Measurements from ENCODE around the gene SSR1.
"Not testable (repeated sequence)": the region's sequence is repeated elsewhere in the genome, so short reads cannot be mapped to it uniquely, and the experiment has no call there.

SSR1 gene

GRCh38 chr6:7317538-7317937 lies 4.5 kb upstream of the SSR1 start:
- DNase-seq (ENCODE audit: low read depth, low spot score) = no peak

- DNase-seq (ENCODE audit: low read depth, low spot score) = no peak
Observed at GRCh38 chr6:7316658-7317533, 3.9 kb upstream of the SSR1 start.

DNA sequence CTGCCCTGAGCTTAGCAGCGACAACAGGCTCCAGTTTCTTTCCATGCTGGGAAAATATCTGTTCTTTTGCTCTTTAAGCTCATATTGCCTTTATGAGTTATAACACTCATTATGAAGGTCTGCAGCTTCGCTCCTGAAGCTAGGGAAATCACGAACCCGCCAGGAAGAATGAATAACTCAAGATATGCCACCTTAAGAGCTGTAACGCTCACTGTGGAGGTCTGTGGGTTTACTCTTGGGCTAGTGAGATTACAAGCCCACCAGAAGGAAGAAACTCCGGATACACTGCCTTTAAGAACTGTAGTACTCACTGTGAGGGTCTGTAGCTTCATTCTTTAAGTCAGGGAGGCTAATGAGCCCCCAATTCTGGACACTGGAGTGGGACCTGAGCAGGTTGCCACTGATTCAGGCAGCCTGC lies 3.0 kb upstream of the SSR1 start:
- DNase-seq (ENCODE audit: low read depth, low spot score) = no peak

GRCh38 chr6:7315087-7315947 lies 2.3 kb upstream of the SSR1 start:
- not testable (repeated sequence) for DNase-seq (ENCODE audit: low read depth, low spot score)

GRCh38 chr6:7314414-7314813 lies 1.4 kb upstream of the SSR1 start:
- DNase-seq (ENCODE audit: low read depth, low spot score) = no peak

GRCh38 chr6:7313505-7314165 lies 636 bp upstream of the SSR1 start:
- DNase-seq (ENCODE audit: low read depth, low spot score) = no peak

- no peak for DNase-seq (ENCODE audit: low read depth, low spot score)
Observed at GRCh38 chr6:7311917-7312615, 933 bp downstream of the SSR1 start.

DNA sequence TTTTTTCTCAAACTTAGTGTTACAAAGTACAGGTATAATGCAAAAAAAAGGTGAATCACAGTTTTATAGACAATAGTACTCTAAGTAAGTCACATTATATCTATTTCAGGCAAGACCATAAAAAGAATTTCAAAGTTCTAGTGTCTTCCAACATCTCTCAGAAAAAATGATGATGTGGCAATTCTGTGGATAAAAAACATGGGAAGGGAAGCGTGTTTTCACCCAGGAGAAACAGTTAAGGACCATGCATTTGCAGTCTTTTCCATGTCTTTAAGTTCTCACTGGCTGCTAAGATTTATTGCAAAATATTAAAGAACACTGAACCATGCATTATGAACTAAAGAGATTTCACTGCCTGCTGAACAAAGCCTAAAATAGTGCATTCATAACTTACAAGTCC lies 1.8 kb downstream of the SSR1 start:
- DNase-seq (ENCODE audit: low read depth, low spot score) = no peak

GRCh38 chr6:7309050-7309449 lies 3.9 kb downstream of the SSR1 start:
- DNase-seq (ENCODE audit: low read depth, low spot score) = no peak

DNA sequence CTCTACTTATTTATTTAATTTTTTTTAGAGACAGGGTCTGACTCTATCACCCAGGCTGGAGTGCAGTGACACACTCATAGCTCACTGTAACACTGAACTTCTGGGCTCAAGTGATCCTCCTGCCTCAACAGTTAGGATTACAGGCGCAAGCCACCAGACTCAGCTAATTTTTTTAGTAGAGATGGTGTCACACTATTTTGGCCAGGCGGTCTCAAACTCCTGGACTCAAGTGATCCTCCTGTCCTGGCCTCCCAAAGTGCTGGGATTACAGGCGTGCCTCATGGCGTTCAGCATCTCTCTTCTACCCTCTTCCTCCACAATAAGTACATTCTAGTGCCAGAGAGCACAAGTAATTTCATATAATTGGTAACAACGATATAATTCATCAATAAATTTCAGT lies 5.5 kb downstream of the SSR1 start:
- DNase-seq (ENCODE audit: low read depth, low spot score) = no peak

DNA sequence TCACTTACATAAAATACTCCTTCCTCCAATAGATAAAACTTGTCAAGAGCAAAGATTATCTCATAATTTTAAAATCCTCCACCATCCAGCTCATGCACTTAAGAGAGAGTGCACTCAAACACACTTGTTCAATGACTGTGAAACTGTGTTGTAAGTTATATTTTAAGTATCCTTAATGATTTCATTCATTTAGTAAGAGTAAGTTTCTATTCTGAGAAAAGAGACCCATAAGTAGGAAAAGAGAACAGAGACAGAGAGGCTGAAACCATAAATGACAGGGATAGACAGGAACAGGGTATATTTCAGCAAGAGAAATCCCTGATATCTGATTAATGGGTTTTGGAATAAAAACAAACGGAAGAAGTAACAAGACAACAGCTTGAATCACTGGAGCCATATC lies 8.2 kb downstream of the SSR1 start:
- DNase-seq (ENCODE audit: low read depth, low spot score) = no peak

GRCh38 chr6:7301702-7302101 lies 11.3 kb downstream of the SSR1 start:
- no peak for DNase-seq (ENCODE audit: low read depth, low spot score)

GRCh38 chr6:7300926-7301325 lies 12.1 kb downstream of the SSR1 start:
- DNase-seq (ENCODE audit: low read depth, low spot score) = no peak

DNA sequence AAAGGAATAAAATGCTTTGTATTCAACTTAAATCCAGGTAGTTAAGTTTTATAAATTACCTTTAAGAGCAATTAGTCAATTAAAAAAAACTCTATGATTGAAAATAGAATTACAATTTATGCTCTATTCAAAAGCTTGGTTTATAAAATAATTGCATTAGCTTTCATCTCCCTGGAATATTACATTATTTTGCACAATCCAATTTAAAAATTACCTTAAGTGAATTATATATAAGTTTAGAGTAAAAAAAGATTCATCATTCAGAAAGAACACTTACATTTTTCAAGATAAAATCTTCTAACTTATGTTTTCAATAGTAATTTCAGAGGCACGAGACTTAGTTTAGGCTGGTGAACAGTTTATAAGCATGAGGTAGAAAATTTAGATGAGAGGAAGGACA lies 14.9 kb downstream of the SSR1 start:
- DNase-seq (ENCODE audit: low read depth, low spot score) = no peak

GRCh38 chr6:7296602-7297001 lies 16.4 kb downstream of the SSR1 start:
- DNase-seq (ENCODE audit: low read depth, low spot score) = no peak

DNA sequence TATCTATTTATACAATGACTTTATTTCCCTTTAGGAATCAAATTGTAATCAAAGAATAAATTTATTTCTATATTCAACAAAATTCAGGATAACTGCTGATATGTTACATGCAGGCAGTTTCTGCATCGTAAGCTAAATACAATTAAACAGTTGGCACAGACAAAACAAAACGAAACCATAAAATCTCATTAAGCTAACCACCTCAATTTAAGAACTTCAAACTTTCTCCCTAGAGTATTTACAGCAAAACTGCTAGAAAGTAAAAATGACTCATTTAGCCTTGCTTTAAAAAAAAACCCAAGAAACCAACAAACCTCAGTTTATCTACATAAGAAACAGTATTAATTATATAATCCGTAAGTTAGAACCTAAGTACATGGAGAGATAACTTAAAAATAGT lies 17.1 kb downstream of the SSR1 start:
- DNase-seq (ENCODE audit: low read depth, low spot score) = no peak

DNA sequence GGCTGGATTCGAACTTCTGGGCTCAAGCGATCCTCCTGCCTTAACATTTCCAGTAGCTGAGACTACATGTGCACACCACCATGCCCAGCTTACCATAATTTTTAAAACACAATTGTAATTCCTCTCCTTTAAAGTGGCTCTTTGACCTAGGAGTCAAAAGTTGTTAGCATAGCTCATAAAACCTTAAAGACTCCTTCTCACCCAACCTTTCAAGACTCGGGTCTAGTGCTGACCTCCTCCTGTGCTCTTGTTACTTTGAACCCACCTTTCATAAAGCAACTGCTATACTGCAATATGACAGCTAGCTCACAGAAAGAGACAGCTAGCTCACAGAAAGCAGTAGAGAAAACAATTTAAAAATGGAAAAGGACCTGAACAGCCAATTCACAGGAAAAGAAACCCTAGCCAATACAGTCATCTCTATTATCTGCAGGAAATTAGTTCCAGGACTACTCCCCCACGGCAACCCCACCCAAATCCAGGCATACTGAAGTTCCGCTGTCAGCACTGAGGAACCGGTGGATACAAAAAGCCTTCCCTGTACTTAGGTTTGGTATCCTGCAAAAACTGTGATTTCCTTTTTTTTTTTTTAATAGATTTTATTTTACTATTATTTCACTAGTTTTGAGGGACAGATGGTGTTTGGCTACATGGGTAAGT lies 20.3 kb downstream of the SSR1 start:
- DNase-seq (ENCODE audit: low read depth, low spot score) = no peak

GRCh38 chr6:7290079-7290478 lies 22.9 kb downstream of the SSR1 start:
- no peak for DNase-seq (ENCODE audit: low read depth, low spot score)

- no peak for DNase-seq (ENCODE audit: low read depth, low spot score)
Observed at GRCh38 chr6:7285416-7285815, 27.6 kb downstream of the SSR1 start.

DNA sequence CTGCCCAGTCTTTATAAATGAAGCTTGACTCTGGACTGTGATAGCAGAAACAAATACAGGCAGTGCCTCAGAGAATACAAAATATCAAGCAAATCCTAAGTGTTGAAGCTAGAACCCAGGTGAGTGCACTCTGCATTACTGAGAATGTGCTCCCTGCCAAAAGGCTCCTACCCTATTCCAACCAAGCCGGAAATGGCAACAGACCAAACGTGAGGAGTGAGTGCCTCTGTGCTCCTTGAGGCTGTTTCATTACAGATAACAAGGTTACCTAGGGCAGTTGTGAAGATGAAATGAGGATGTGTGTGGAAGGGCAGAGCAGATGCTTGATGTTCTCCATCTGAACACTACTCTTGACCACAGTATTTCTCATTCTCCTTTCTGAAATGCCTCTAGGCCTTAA lies 29.3 kb downstream of the SSR1 start:
- DNase-seq (ENCODE audit: low read depth, low spot score) = no peak

All from activated naive CD8-positive, alpha-beta T cell treated with anti-CD3 and anti-CD28 coated beads, Interleukin-2, amount 50 U/mL, for 16 hours (primary cell).